ENCODE results near the gene PGD.
"Not testable (repeated sequence)": the region's sequence is repeated elsewhere in the genome, so short reads cannot be mapped to it uniquely, and the experiment has no call there.

The PGD gene

DNA sequence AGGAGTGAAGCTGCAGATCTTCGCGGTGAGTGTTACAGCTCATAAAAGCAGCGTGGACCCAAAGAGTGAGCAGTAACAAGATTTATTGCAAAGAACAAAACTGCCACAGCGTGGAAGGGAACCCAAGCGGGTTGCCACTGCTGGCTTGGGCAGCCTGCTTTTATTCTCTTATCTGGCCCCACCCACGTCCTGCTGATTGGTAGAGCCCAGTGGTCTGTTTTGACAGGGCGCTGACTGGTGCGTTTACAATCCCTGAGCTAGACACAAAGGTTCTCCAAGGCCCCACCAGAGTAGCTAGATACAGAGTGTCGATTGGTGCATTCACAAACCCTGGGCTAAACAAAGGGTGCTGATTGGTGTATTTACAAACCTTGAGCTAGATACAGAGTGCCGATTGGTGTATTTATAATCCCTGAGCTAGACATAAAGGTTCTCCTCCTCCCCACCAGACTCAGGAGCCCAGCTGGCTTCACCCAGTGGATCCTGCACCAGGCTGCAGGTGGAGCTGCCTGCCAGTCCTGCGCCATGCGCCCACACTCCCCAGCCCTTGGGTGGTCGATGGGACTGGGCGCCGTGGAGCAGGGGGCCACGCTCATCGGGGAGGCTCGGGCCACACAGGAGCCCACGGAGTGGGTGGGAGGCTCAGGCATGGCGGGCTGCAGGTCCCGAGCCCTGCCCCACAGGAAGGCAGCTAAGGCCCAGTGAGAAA, 27.1 kb downstream of the PGD start:
- H3K9me3 ChIP-seq (ENCODE audit: control insufficient read depth, insufficient read depth, low read depth, low read length); POLR2A ChIA-PET; H3K27ac ChIP-seq (ENCODE audit: extremely low read depth, low read depth, low read length); H3K4me1 ChIP-seq (ENCODE audit: control insufficient read depth, insufficient read depth, low read length); H3K4me3 ChIP-seq (ENCODE audit: low read depth, low read length): not testable (repeated sequence)
- H3K36me3 ChIP-seq (ENCODE audit: control insufficient read depth in 2 of 2, insufficient read depth in 1 of 2, low read length in 2 of 2): peaks cover under 1 to 12% of the 10 kb centered on the region in 2 experiments; a peak in 2 of 3 replicates
- CTCF ChIA-PET: interaction anchor here (0.6 to 1.8 kb wide), 2 partner anchors 16 to 68 kb away, joined by 5 to 10 read pairs; no protein-coding TSS in a partner anchor

GRCh38 chr1:10426535-10426848, 27.6 kb downstream of the PGD start:
- H3K4me1 ChIP-seq (ENCODE audit: control insufficient read depth, insufficient read depth, low read length); H3K4me3 ChIP-seq (ENCODE audit: low read depth, low read length); H3K9me3 ChIP-seq (ENCODE audit: control insufficient read depth, insufficient read depth, low read depth, low read length); H3K27ac ChIP-seq (ENCODE audit: extremely low read depth, low read depth, low read length); H3K36me3 ChIP-seq (ENCODE audit: control insufficient read depth in 2 of 2, insufficient read depth in 1 of 2, low read length in 2 of 2); POLR2A ChIA-PET: not testable (repeated sequence)
- CTCF ChIA-PET: interaction anchor here (1.8 kb wide), 1 partner anchor 68 kb away, joined by 10 read pairs; no protein-coding TSS in a partner anchor

DNA sequence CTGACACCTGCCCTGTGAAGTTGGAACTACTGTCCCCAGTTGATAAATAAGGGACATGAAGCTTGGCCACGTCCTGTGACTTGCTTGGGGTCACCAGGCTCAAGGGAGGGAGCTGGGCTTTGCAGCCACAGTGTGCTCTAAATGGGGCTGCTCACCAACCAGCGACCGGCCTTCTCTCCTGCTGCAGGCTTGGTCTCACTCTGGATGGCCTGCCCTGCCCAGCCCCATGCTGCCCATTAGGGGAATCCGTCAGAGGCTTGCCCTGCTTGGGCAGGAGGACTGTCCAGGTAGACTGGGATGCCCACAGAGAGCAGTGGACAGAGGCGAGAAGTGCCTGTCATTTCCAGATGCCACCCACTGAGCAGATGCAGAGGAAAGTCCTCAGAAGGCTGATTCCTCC, 30.1 kb downstream of the PGD start:
- CTCF ChIA-PET: interaction anchor here (0.5 to 9.3 kb wide), 17 partner anchors 8 to 957 kb away, joined by 3 to 148 read pairs (median 4); no protein-coding TSS in a partner anchor
- Histone ChIP-seq H3K36me3 (ENCODE audit: control insufficient read depth in 2 of 2, insufficient read depth in 1 of 2, low read length in 2 of 2) (peaks cover 0 to 13% of the 10 kb centered on the region in 2 experiments; a peak in 1 of 3 replicates), H3K27ac (ENCODE audit: extremely low read depth, low read depth, low read length) (no peak overlapping the region), H3K4me1 (ENCODE audit: control insufficient read depth, insufficient read depth, low read length) (no peaks in the 10 kb centered on the region), H3K4me3 (ENCODE audit: low read depth, low read length) (no peak overlapping the region), H3K9me3 (ENCODE audit: control insufficient read depth, insufficient read depth, low read depth, low read length) (no peaks in the 10 kb centered on the region)
- POLR2A ChIA-PET: interaction anchor here (2.8 kb wide), 1 partner anchor 30 kb away, joined by 10 read pairs; the partner anchor contains the start of gene PGD
- TF ChIP-seq ZNF768 (tag by site-specific recombination; IDR thresholded peaks at IDR 0.05) (no peak), ZNF701 (tag by site-specific recombination; IDR thresholded peaks at IDR 0.05) (no peak), ZNF335 (tag by site-specific recombination; conservative IDR thresholded peaks at IDR 0.05) (no peak), ZIC2 (tag by site-specific recombination; IDR thresholded peaks at IDR 0.05) (no peak), ZNF580 (tag by site-specific recombination; IDR thresholded peaks at IDR 0.05) (no peak)

- H3K27ac ChIP-seq (ENCODE audit: extremely low read depth, low read depth, low read length): peak overlapping the region; percentile 85; the same call in 1 of the 2 replicates
- ChIA-PET CTCF (interaction anchor here (0.6 to 9.3 kb wide), 23 partner anchors 10 to 720 kb away, joined by 3 to 148 read pairs (median 3); partner anchors contain the start of gene PGD), POLR2A (interaction anchor here (0.7 to 2.8 kb wide), 4 partner anchors 31 to 1980 kb away, joined by 3 to 10 read pairs (median 6); partner anchors contain the start of gene PGD)
- peak overlapping the region; percentile 86 for H3K4me3 ChIP-seq (ENCODE audit: low read depth, low read length)
- H3K4me1 ChIP-seq (ENCODE audit: control insufficient read depth, insufficient read depth, low read length): no peaks in the 10 kb centered on the region
- no peaks in the 10 kb centered on the region for H3K9me3 ChIP-seq (ENCODE audit: control insufficient read depth, insufficient read depth, low read depth, low read length)
- no peak for TF ChIP-seq ZNF155 (tag by site-specific recombination; IDR thresholded peaks at IDR 0.05)
- 0 out of 2 replicates have a peak, but pooled peaks have one; percentile 45 for TF ChIP-seq ZEB2 (tag by site-specific recombination; IDR thresholded peaks at IDR 0.05)
- TF ChIP-seq ZNF600 (tag by site-specific recombination; IDR thresholded peaks at IDR 0.05): 0 out of 2 replicates have a peak, but pooled peaks have one; percentile 13
- no peak for TF ChIP-seq ZNF37A (tag by site-specific recombination; IDR thresholded peaks at IDR 0.05)
- no peak for TF ChIP-seq ZNF18 (tag by site-specific recombination; IDR thresholded peaks at IDR 0.05)
- no peak for TF ChIP-seq ZNF132 (tag by site-specific recombination; IDR thresholded peaks at IDR 0.05; ENCODE audit: borderline replicate concordance)
- peaks cover 0 to 21% of the 10 kb centered on the region in 2 experiments; a peak in 1 of 3 replicates for H3K36me3 ChIP-seq (ENCODE audit: control insufficient read depth in 2 of 2, insufficient read depth in 1 of 2, low read length in 2 of 2)
Observed at GRCh38 chr1:10429868-10430215, 31.0 kb downstream of the PGD start.
